K562 (cell line): ENCODE results near the gene SPAG17. TPM values are rescaled to one million over a fixed set of nuclear protein-coding genes. Genes with fewer than 3 reads are reported as not detected.

ENCODE experiments used
- GTF3C2 ChIP-seq: IDR thresholded peaks from 3 replicates; pipeline ENCODE4 v1.6.1; 2011; ENCODE audit warnings: borderline replicate concordance, mild to moderate bottlenecking, moderate library complexity; ENCODE audit not compliant: insufficient read length; ENCODE audit errors: extremely low read depth
- polyA plus RNA-seq, 8 experiments: library from polyadenylated mRNA; depleted of rRNA in 4 of 8; stranded (reverse) in 5 of 8; unstranded in 3 of 8; fragments of >200 nt; fragmentation: Nextera tagmentation in 2 of 8; fragmentation: Illumina TruSeq in 1 of 8; extraction: Ambion mirVana in 2 of 8; extraction: Trizol in 1 of 8; gene quantifications; 2 replicates each; pipeline versions ENCODE4 v1.2.1 to v1.2.3, GENCODE V29; 2011 to 2014; ENCODE audit warnings: inconsistent platforms in 1 of 8, missing spikeins in 1 of 8
- total RNA-seq, 7 experiments: library from RNA; depleted of rRNA in 6 of 7; stranded (reverse); fragments of >200 nt in 6 of 7; fragmentation: Illumina TruSeq in 2 of 7; extraction: Trizol in 2 of 7; gene quantifications; 2 replicates each; pipeline versions ENCODE4 v1.2.1 to v1.2.3, GENCODE V29; 2011 to 2021; ENCODE audit warnings: low replicate concordance in 1 of 7

SPAG17 gene
- total and polyA plus RNA-seq, 9 of the 15 experiments (the other 6 are each of a cell fraction or from before 2014, with no cell fraction given), result 0.07 to 2.1 (median 1.5) TPM

GRCh38 chr1:117904485-117904884 lies 280.5 kb downstream of the SPAG17 start (continued):
- no peak for TF ChIP-seq GTF3C2
